ENCODE data around the gene OAF. TPM values are rescaled to one million over a fixed set of nuclear protein-coding genes. Genes with fewer than 3 reads are reported as not detected.

OAF gene
- total and polyA plus RNA-seq, 2 of the 8 experiments (the other 6 are each of a cell fraction or from before 2014, with no cell fraction given) = 1.3 to 1.5 TPM

- TF ChIP-seq CTCF (IDR thresholded peaks at IDR 0.05; ENCODE audit: control extremely low read depth in 1 of 3, insufficient read depth in 1 of 3, low read depth in 1 of 3, low read length in 3 of 3) (peak; percentile 43 to 87 (median 66); a peak in 3 of 4 replicates), KDM4A (IDR thresholded peaks at IDR 0.05; ENCODE audit: low read depth, low read length, severe bottlenecking) (peak; percentile 6)
Observed at GRCh38 chr11:120239713-120240640, 29.1 kb downstream of the OAF start, which contains the start of gene POU2F3 (continued).

Data from H1 (cell line).